ENCODE data around the gene VRK2.
"Not testable (repeated sequence)": the region's sequence is repeated elsewhere in the genome, so short reads cannot be mapped to it uniquely, and the experiment has no call there.

The VRK2 gene

GRCh38 chr2:58113563-58113962 lies 67.0 kb downstream of the VRK2 start:
- not testable (repeated sequence) for H3K36me3 ChIP-seq (ENCODE audit: control insufficient read depth in 1 of 2, insufficient read depth in 2 of 2, low read length in 2 of 2); H3K27me3 ChIP-seq (ENCODE audit: low read depth, low read length); H3K4me3 ChIP-seq (ENCODE audit: low read depth in 1 of 2, low read length in 2 of 2); H3K27ac ChIP-seq (ENCODE audit: low read length); H3K4me1 ChIP-seq (ENCODE audit: control insufficient read depth in 1 of 2, insufficient read depth in 2 of 2, low read length in 2 of 2); H3K9me3 ChIP-seq (ENCODE audit: control insufficient read depth in 1 of 2, low read length in 2 of 2)

- H3K27ac ChIP-seq (ENCODE audit: low read length) = no peak overlapping the region
- H3K4me1 ChIP-seq (ENCODE audit: control insufficient read depth in 1 of 2, insufficient read depth in 2 of 2, low read length in 2 of 2) = no peaks in the 10 kb centered on the region
- H3K27me3 ChIP-seq (ENCODE audit: low read depth, low read length) = no peaks in the 10 kb centered on the region
- no peak overlapping the region for H3K4me3 ChIP-seq (ENCODE audit: low read depth in 1 of 2, low read length in 2 of 2)
- H3K9me3 ChIP-seq (ENCODE audit: control insufficient read depth in 1 of 2, low read length in 2 of 2) = no peaks in the 10 kb centered on the region
- peaks cover 0 to 9% of the 10 kb centered on the region in 2 donors for H3K36me3 ChIP-seq (ENCODE audit: control insufficient read depth in 1 of 2, insufficient read depth in 2 of 2, low read length in 2 of 2)
Measured at GRCh38 chr2:58120626-58121229, 74.1 kb downstream of the VRK2 start.

- Histone ChIP-seq H3K9me3 (ENCODE audit: control insufficient read depth in 1 of 2, low read length in 2 of 2) (no peaks in the 10 kb centered on the region), H3K27ac (ENCODE audit: low read length) (no peak overlapping the region), H3K4me3 (ENCODE audit: low read depth in 1 of 2, low read length in 2 of 2) (no peak overlapping the region), H3K4me1 (ENCODE audit: control insufficient read depth in 1 of 2, insufficient read depth in 2 of 2, low read length in 2 of 2) (no peaks in the 10 kb centered on the region), H3K36me3 (ENCODE audit: control insufficient read depth in 1 of 2, insufficient read depth in 2 of 2, low read length in 2 of 2) (peaks cover 0 to 9% of the 10 kb centered on the region in 2 donors), H3K27me3 (ENCODE audit: low read depth, low read length) (no peaks in the 10 kb centered on the region)
Measured at GRCh38 chr2:58122040-58122439, 75.4 kb downstream of the VRK2 start.

DNA sequence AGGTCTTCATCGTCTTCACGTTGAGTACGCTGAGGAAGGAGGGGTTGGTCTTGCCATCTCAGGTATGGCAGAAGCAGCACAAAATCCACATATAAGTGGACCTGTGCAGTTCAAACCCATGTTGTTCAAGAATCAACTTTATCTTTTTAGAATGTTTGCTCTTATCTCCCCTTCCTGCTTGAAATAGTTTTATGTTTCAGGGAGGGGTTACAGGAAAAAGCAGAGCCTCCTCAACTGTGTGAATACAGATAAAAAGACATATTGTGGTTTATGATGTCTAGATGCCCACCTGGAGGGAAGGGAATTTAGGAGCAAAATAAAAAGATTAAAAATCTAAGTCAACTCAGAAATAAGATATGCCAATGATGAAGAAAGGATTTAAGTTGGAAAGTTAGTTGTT lies 75.9 kb downstream of the VRK2 start:
- no peak overlapping the region for H3K27ac ChIP-seq (ENCODE audit: low read length)
- no peaks in the 10 kb centered on the region for H3K9me3 ChIP-seq (ENCODE audit: control insufficient read depth in 1 of 2, low read length in 2 of 2)

DNA sequence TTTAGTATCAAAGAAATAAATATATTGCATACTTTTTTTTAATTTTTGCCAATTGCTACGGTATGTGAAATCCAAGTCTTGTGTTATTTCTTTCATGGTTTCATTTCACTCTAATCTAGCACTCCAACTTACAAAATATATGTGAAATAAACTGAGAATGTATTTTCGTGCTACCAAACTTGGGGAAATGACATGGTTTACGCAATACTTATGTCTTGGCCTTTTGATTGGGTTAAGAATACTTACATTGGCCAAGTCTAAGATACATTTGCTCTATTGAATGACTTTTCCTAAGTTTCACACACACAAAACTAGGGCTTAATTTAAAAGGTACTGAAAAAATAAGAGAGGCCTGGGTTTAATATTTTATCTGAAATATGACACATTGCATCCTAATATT lies 80.5 kb downstream of the VRK2 start:
- H3K4me1 ChIP-seq (ENCODE audit: control insufficient read depth in 1 of 2, insufficient read depth in 2 of 2, low read length in 2 of 2) = peaks cover 0 to 7% of the 10 kb centered on the region in 2 donors
- H3K27me3 ChIP-seq (ENCODE audit: low read depth, low read length) = no peaks in the 10 kb centered on the region
- H3K4me3 ChIP-seq (ENCODE audit: low read depth in 1 of 2, low read length in 2 of 2) = no peak overlapping the region
- H3K9me3 ChIP-seq (ENCODE audit: control insufficient read depth in 1 of 2, low read length in 2 of 2) = no peaks in the 10 kb centered on the region
- H3K27ac ChIP-seq (ENCODE audit: low read length) = no peak overlapping the region
- peaks cover 0 to 9% of the 10 kb centered on the region in 2 donors for H3K36me3 ChIP-seq (ENCODE audit: control insufficient read depth in 1 of 2, insufficient read depth in 2 of 2, low read length in 2 of 2)

More for the DNA sequence above, 75.9 kb downstream of the VRK2 start:
- Histone ChIP-seq H3K4me1 (ENCODE audit: control insufficient read depth in 1 of 2, insufficient read depth in 2 of 2, low read length in 2 of 2) (no peaks in the 10 kb centered on the region), H3K27me3 (ENCODE audit: low read depth, low read length) (no peaks in the 10 kb centered on the region), H3K36me3 (ENCODE audit: control insufficient read depth in 1 of 2, insufficient read depth in 2 of 2, low read length in 2 of 2) (peaks cover 0 to 9% of the 10 kb centered on the region in 2 donors), H3K4me3 (ENCODE audit: low read depth in 1 of 2, low read length in 2 of 2) (no peak overlapping the region)

- H3K4me3 ChIP-seq (ENCODE audit: low read depth in 1 of 2, low read length in 2 of 2) = no peak overlapping the region
- H3K27ac ChIP-seq (ENCODE audit: low read length) = no peak overlapping the region
- no peaks in the 10 kb centered on the region for H3K36me3 ChIP-seq (ENCODE audit: control insufficient read depth in 1 of 2, insufficient read depth in 2 of 2, low read length in 2 of 2)
- peaks cover 0 to 7% of the 10 kb centered on the region in 2 donors for H3K4me1 ChIP-seq (ENCODE audit: control insufficient read depth in 1 of 2, insufficient read depth in 2 of 2, low read length in 2 of 2)
- H3K9me3 ChIP-seq (ENCODE audit: control insufficient read depth in 1 of 2, low read length in 2 of 2) = no peaks in the 10 kb centered on the region
- H3K27me3 ChIP-seq (ENCODE audit: low read depth, low read length) = no peaks in the 10 kb centered on the region
Measured at GRCh38 chr2:58130238-58130637, 83.6 kb downstream of the VRK2 start.

- no peak overlapping the region for H3K27ac ChIP-seq (ENCODE audit: low read length)
Measured at GRCh38 chr2:58131191-58132011, 84.8 kb downstream of the VRK2 start.

GRCh38 chr2:58133395-58133794 lies 86.8 kb downstream of the VRK2 start:
- Histone ChIP-seq H3K9me3 (ENCODE audit: control insufficient read depth in 1 of 2, low read length in 2 of 2) (no peaks in the 10 kb centered on the region), H3K4me3 (ENCODE audit: low read depth in 1 of 2, low read length in 2 of 2) (no peak overlapping the region), H3K4me1 (ENCODE audit: control insufficient read depth in 1 of 2, insufficient read depth in 2 of 2, low read length in 2 of 2) (peaks cover 0 to 7% of the 10 kb centered on the region in 2 donors), H3K27ac (ENCODE audit: low read length) (no peak overlapping the region), H3K27me3 (ENCODE audit: low read depth, low read length) (no peaks in the 10 kb centered on the region), H3K36me3 (ENCODE audit: control insufficient read depth in 1 of 2, insufficient read depth in 2 of 2, low read length in 2 of 2) (no peaks in the 10 kb centered on the region)

More at GRCh38 chr2:58131191-58132011, 84.8 kb downstream of the VRK2 start:
- no peak overlapping the region for H3K4me3 ChIP-seq (ENCODE audit: low read depth in 1 of 2, low read length in 2 of 2)
- no peaks in the 10 kb centered on the region for H3K27me3 ChIP-seq (ENCODE audit: low read depth, low read length)
- no peaks in the 10 kb centered on the region for H3K36me3 ChIP-seq (ENCODE audit: control insufficient read depth in 1 of 2, insufficient read depth in 2 of 2, low read length in 2 of 2)
- H3K9me3 ChIP-seq (ENCODE audit: control insufficient read depth in 1 of 2, low read length in 2 of 2) = no peaks in the 10 kb centered on the region
- H3K4me1 ChIP-seq (ENCODE audit: control insufficient read depth in 1 of 2, insufficient read depth in 2 of 2, low read length in 2 of 2) = peaks cover 0 to 7% of the 10 kb centered on the region in 2 donors

GRCh38 chr2:58135861-58136260 lies 89.3 kb downstream of the VRK2 start:
- Histone ChIP-seq H3K27me3 (ENCODE audit: low read depth, low read length) (no peaks in the 10 kb centered on the region), H3K9me3 (ENCODE audit: control insufficient read depth in 1 of 2, low read length in 2 of 2) (no peaks in the 10 kb centered on the region), H3K4me1 (ENCODE audit: control insufficient read depth in 1 of 2, insufficient read depth in 2 of 2, low read length in 2 of 2) (peaks cover 0 to 7% of the 10 kb centered on the region in 2 donors), H3K27ac (ENCODE audit: low read length) (no peak overlapping the region), H3K4me3 (ENCODE audit: low read depth in 1 of 2, low read length in 2 of 2) (no peak overlapping the region), H3K36me3 (ENCODE audit: control insufficient read depth in 1 of 2, insufficient read depth in 2 of 2, low read length in 2 of 2) (no peaks in the 10 kb centered on the region)

DNA sequence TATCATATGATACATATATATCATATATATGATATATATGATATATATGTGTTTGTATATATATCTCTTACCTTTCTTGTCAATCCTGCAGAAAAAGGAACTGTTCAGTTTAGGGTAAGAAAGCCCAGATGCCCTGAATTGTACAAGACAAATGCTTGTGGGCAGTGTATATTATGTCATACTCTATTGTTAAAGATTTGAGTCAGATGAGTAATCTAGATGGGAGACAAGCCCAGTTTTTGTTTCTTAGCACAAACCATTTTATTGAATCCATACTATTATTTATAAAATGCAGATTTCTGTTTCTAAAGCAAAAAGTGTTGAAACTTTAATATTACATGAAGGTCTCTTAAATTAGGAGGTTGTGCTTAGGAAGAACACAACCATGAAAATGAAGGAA lies 90.6 kb downstream of the VRK2 start:
- no peaks in the 10 kb centered on the region for H3K4me1 ChIP-seq (ENCODE audit: control insufficient read depth in 1 of 2, insufficient read depth in 2 of 2, low read length in 2 of 2)
- no peaks in the 10 kb centered on the region for H3K36me3 ChIP-seq (ENCODE audit: control insufficient read depth in 1 of 2, insufficient read depth in 2 of 2, low read length in 2 of 2)
- no peaks in the 10 kb centered on the region for H3K9me3 ChIP-seq (ENCODE audit: control insufficient read depth in 1 of 2, low read length in 2 of 2)
- no peak overlapping the region for H3K4me3 ChIP-seq (ENCODE audit: low read depth in 1 of 2, low read length in 2 of 2)
- no peaks in the 10 kb centered on the region for H3K27me3 ChIP-seq (ENCODE audit: low read depth, low read length)
- H3K27ac ChIP-seq (ENCODE audit: low read length) = no peak overlapping the region

GRCh38 chr2:58137856-58138255 lies 91.2 kb downstream of the VRK2 start:
- no peaks in the 10 kb centered on the region for H3K36me3 ChIP-seq (ENCODE audit: control insufficient read depth in 1 of 2, insufficient read depth in 2 of 2, low read length in 2 of 2)
- H3K4me3 ChIP-seq (ENCODE audit: low read depth in 1 of 2, low read length in 2 of 2) = no peak overlapping the region
- H3K4me1 ChIP-seq (ENCODE audit: control insufficient read depth in 1 of 2, insufficient read depth in 2 of 2, low read length in 2 of 2) = no peaks in the 10 kb centered on the region
- H3K27me3 ChIP-seq (ENCODE audit: low read depth, low read length) = no peaks in the 10 kb centered on the region
- H3K27ac ChIP-seq (ENCODE audit: low read length) = no peak overlapping the region
- H3K9me3 ChIP-seq (ENCODE audit: control insufficient read depth in 1 of 2, low read length in 2 of 2) = no peaks in the 10 kb centered on the region
